Measurements from ENCODE around the gene ZFP57.

ZFP57 gene

DNA sequence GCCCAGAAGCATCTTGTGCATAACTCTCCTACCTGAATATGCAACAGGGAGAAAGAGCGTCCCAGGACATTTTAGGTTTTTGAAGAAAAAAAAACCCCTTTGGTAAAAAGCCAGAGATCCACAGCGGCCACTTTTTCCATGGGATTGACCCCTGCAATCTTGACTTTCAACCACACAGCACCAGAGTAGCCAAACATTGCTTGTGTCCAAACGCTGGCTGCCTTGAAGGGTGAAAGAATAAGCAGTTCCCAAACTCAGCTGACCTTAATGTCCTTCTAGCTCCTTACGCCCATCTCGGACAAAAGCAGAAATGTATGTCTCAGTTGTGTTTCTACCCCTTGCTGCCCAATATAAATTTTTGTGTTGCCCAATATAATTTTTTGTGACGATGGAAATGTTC lies 25.3 kb downstream of the ZFP57 start:
- DNase-seq (ENCODE audit: low read depth): no peak

DNA sequence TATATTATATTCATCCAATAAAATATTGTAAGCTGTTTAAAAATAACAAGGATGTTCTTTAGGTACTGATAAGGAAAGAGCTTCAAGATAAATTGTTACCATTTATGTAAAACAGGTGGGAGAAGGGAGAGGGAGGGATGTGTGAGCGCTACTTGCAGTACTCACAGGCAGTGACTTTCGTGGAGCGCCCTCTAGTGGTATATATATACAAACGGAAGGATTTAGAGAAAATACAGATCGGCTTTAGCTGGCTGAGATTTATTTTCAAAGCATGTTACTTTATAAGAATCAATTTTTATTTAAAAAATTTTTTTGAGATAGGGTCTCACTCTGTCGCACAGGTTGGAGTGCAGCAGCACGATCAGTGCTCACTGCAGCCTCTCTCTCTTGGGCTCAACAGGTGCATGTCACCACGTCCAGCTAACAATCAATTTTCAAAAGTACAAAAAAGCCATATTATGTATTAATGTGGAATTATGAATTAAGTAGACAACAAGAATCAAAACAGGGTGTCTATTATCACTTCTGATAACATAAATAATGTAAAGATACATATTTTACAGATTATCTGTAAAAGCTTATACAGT lies 27.4 kb downstream of the ZFP57 start:
- peak; percentile 9 for DNase-seq (ENCODE audit: low read depth)

- DNase-seq (ENCODE audit: low read depth): no peak
Measured at GRCh38 chr6:29652198-29652584, 28.8 kb downstream of the ZFP57 start.

DNA sequence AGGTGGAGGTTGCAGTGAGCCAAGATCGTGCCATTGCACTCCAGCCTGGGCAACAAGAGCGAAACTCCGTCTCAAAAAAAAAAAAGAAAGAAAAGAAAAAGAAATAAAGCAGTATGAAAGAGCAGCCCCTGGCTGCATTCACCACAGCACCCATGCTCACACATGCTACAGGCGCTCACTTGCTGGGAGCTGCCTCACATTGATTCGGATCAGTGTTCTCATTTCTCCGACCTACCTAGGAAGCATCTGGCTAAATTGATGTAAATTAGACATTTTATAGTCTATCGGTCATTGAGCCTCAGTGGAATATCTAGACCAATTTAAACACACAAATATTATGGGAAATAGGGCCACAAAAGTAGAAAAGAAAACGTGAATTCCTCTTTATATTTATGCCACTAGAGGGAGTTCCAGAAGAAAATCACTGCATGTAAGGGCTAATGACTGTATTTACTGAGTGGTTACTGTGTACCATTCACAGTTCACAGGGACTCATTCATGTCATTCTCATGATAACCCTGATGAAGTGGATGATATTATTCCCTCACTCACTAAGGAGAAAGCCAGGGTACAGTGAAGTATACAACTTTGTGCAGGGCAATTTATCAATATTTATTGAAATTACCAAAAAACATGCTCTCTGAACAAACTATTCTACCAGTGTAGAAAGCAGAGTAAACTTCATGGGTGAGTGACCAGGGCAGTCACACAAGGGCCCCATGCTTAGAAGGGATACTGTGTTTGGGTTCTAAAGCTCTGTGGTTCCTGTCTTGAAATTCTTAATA lies 29.3 kb downstream of the ZFP57 start:
- DNase-seq (ENCODE audit: low read depth): no peak

DNA sequence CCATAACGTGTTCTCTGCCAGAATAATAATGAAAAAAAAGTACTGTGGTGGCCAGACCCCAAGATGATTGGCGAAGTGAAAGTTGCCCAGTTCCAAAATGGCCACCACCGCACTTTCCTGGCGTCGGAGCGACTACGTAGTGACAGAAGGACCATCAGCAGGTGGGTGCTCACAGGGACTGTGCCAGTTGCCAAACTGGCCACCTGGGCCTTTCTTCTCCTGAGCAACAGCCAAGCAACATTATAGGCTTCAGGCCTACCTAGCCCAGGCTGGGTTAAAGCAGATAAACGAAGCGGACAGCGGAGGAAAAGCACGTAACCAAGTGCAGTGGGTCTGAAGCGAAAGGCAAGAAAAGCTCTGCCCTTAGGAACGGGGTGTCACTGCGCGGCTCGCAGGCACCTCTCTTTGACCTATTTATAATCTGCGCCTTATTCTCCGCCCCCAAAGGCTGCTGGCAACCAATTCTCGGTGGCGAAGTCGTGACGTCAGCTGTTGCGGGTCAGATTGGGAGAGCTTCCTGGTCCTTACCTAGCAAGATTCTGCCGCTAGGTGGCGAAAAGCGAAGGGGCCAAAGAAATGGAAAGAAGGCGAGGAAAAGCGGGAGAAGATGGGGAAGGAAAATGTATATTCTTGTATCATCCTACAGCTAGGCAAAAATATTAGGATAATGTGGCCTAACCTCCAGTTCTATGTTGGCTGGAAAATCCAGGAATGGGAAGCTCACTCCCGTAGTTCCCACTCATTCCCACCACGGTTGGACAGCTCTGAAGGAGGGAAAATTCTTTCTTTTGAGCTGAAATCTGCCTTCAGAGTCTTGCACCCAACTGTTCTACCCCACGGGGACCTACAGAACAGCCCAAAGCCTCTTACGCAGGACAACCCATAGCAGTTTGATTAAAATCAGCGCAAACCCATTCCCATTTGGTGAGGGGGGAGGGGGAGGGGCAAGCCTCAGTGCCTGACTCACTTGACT lies 31.0 kb downstream of the ZFP57 start:
- peak; percentile 96 for DNase-seq (ENCODE audit: low read depth)

DNA sequence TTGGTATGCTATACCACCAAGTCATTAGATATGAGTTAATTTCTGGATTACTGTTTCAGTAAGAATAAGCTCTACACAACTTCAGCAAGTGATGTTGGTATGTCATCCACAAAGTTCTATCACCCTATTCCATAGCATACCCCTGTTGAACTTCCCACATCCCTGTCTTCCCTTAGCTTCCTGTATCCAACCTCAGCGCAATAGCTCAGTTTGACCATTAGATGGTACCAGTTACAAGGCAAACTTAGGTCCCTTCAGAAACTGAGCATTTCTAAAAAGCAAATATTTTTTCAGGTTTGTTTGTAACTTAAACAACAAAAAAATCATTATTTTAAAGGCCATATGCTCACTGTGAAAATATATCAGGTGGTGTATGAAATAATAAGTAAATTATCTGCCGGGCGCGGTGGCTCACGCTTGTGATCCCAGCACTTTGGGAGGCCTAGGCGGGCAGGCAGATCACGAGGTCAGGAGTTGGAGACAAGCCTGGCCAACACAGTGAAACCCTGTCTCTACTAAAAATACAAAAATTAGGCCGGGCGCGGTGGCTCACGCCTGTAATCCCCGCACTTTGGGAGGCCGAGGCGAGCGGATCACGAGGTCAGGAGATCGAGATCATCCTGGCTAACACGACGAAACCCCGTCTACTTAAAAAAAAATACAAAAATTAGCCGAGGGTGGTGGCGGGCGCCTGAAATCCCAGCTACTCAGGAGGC lies 32.9 kb downstream of the ZFP57 start:
- no peak for DNase-seq (ENCODE audit: low read depth)

DNA sequence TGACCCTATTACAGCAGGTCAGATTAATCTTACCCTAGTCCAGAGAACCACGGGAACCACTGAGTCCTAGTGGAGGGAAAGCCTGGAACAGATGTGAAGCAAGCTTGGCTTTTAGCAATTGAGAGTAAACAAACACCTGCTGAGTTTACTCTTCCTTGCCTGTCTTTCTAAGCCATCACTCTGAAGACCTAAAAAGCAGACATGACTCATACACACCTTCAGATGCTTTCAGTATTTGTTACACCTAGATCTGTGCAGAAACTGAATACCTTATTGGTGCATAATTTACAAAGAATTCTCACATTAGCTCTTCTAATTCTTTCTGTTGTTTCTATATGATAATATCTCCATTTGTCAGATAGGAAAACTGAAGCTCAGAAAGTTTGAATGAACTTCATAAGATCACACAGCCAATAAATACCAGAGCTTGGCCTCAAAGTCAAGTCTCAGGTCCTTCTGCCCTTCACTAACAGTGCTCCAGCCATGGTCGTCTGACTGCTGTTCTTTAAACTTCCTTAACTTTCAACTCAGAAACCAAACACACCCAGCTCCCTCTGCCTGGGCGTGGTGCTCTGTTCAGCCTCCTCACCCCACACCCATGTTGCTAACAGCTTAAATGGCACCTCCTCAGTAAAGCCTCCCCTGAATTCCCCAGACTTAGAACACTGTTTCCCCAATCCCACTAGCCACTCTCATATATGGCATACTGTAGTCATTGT lies 39.4 kb downstream of the ZFP57 start:
- no peak for DNase-seq (ENCODE audit: low read depth)

- no peak for DNase-seq (ENCODE audit: low read depth)
Measured at GRCh38 chr6:29637247-29637646, 43.7 kb downstream of the ZFP57 start.

GRCh38 chr6:29633534-29633905 lies 47.4 kb downstream of the ZFP57 start:
- DNase-seq (ENCODE audit: low read depth): no peak

DNA sequence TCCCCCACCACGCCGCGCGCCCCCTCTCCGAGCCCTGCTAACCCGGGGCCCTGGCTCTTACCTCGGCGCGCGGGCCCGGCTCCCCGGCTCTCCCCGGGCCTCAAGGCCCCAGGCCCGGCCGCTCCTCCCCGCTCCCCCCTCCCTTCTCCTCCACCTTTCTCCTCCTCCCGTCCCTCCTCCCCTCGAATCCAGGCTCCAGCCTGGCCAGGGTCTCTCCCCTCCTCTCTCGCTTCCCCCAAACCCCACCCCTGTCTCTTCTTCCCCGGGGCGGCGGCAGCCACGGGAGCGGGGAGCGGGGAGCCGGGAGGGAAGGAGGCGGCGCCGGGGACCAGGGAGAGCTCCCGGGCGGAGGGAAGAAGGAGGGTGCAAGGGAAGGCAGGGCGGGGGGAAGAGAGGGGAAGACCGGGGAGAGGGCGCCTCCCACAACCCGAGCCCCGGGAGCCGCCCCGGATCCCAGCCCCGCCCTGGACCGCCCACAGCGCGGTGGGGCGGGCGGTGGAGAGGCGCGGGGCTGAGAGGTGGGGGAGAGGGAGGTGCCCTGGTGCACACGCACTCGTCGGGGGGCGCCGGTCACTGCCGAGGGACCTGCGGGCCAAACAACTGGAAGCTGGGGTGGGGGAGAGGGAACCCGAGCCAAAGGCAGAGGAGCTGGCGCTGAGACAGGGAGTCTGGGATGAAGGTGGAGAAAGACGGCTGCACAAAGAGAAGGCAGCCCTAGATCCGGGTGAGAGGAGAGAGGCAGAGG lies 48.0 kb downstream of the ZFP57 start, which contains the start of gene GABBR1:
TSS of gene GABBR1 (minus strand) at position 395 of the 745 bp plus-strand sequence. CDS start 798 bp downstream, outside the sequence.
- peak; percentile 75 for DNase-seq (ENCODE audit: low read depth)

- DNase-seq (ENCODE audit: low read depth): peak; percentile 69
Measured at GRCh38 chr6:29631860-29632731, 48.9 kb downstream of the ZFP57 start.

- DNase-seq (ENCODE audit: low read depth): no peak
Measured at GRCh38 chr6:29631209-29631810, 49.6 kb downstream of the ZFP57 start.

- DNase-seq (ENCODE audit: low read depth): no peak
Measured at GRCh38 chr6:29630315-29630714, 50.6 kb downstream of the ZFP57 start.

- no peak for DNase-seq (ENCODE audit: low read depth)
Measured at GRCh38 chr6:29629571-29629970, 51.4 kb downstream of the ZFP57 start.

DNA sequence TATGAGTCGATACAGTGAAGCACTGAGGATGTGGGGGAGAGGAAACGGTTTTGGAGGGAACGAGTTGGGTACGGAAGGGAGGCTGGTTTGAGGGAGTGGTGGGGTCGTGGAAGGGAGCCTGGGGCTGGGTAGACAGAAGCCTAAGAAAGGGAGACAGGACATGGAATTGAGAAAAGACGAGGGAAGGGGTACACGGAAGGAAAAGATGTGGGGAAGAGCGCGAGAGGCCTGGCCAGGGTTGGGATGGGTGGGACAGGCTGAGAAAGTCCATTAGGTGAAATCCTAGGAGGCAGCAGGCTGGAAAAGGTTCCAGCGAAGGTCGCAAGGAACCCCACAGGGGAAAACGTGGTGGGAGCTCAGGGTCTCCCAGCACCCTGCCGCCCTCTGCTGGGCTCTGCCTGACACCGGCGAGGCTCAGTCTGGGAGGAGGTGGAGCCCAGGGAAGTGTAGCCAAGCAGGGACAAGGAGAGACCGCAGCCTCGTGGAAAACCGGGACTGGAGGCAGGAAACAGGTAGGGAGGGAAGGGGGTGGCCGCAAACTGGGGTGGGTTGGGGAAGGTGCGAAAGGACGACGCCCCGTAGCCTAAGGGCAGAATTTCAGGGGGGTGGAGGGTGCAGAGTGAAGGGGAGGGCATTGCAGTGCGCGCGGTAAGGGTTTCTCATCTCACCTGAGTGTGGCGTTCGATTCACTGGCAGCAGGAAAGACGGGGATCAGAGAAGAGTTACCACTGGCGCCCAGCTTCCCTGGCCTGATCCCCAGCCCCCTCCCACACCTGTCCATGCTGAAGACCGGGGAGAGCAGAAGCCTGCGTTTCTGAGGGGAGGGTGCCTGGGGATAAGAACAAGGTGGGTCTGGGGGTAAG lies 52.3 kb downstream of the ZFP57 start:
- peak; percentile 38 for DNase-seq (ENCODE audit: low read depth)

DNA sequence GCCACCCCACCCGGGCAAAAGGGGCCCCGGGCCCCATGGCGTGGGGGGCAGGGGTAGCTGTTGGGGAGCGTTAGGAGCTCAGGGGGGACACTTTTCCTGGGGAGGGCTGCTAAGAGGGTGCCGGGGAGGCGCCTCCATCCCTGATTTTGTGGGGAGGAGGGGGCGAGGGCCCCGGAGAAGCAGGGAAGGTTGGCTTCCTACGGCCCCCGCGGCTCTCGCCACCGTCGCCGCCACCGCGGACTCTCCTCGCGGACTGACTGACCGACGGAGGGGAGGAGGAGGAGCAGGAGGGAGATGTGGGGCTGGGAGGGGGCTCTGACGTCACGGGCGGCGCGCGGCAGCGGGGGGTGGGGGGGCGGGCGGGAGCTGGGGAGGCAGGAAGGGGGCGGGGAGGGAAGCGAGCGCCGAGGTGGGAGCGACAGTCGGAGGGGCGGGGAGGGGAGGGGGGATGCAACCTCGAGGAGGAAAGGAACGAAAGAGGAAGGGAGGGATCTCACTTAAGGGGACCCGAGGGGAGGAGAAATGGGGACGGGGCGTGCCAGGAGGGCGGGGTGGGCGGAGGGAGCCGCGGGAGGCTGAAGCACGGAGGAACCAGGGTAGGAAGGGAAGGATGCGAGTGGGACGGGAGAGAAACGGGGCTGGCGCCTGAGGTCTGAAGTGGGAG lies 53.1 kb downstream of the ZFP57 start:
- peak; percentile 72 for DNase-seq (ENCODE audit: low read depth)

- no peak for DNase-seq (ENCODE audit: low read depth)
Measured at GRCh38 chr6:29626948-29627754, 53.8 kb downstream of the ZFP57 start.
